CD4-positive, alpha-beta T cell treated with Interleukin-1 beta for 1 hour (primary cell): ENCODE measurements around the gene VARS1.
"Not testable (repeated sequence)": the region's sequence is repeated elsewhere in the genome, so short reads cannot be mapped to it uniquely, and the experiment has no call there.

Source experiments
- DNase-seq, 2 donors: peaks; one replicate each; pipeline ENCODE4 v3.0.0-alpha.2; 2020 to 2022

The VARS1 gene

GRCh38 chr6:31795616-31796298 is at the start of gene VARS1:
TSS of gene VARS1 (minus strand) at chr6:31795752. CDS start at chr6:31795217, 535 bp downstream.
- peak; percentile 89 to 92 for DNase-seq

DNA sequence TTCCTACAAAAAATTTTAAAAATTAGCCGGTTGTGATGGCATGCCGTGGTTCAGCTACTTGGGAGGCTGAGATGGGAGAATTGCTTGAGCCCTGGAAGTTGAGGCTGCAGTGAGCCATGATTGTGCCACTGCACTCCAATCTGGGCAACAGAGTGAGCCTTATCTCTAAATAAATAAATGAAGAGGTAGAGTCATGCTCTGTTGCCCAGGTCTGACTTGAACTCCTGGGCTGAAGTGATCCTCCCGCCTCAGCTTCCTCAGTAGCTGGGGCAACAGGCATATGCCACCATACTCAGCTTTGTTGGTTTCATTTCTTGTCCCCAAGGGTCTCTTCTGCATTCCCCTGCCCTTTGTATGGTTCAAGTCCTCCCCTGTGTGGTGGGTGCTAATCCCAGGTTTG is 49.0 kb upstream of the VARS1 start:
- DNase-seq, result no peak

GRCh38 chr6:31842053-31842452 is 46.5 kb upstream of the VARS1 start:
- no peak for DNase-seq

GRCh38 chr6:31839779-31840126 is 44.2 kb upstream of the VARS1 start:
- DNase-seq, result not testable (repeated sequence)

DNA sequence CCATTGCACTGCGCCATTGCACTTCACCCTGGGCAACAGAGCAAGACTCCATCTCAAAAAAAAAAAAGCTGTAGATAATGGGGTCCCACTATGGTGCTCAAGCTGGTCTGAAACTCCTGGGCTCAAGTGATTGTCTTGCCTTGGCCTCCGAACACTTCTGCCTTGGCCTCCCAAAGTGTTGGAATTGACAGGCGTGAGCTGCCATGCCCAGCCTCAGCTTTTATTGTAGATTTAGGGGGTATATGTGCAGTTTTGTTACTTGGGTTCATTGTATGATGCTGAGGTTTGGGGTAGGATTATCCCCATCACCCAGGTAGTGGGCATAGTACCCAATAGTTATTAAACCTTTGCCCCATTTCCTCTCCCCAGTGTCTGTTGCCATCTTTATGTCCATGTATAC is 43.4 kb upstream of the VARS1 start:
- no peak for DNase-seq

DNA sequence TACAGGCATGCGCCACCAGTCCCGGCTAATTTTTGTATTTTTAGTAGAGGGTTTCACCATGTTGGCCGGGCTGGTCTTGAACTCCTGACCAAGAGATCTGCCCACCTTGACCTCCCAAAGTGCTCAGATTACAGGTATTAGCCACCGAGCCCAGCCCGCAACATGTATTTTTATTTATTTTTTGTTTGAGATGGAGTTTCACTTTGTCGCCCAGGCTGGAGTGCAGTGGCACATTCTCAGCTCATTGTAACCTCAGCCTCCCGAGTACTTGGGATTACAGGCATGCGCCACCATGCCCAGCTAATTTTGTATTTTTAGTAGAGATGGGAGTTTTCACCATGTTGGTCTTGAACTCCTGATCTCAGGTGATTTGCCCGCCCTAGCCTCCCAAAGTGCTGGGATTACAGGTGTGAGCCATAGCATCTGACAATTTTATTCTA is 42.6 kb upstream of the VARS1 start:
- DNase-seq, result not testable (repeated sequence)

- DNase-seq, result no peak
These were observed 42.0 kb upstream of the VARS1 start for GRCh38 chr6:31837369-31838113.

- DNase-seq, result no peak
These were observed 41.2 kb upstream of the VARS1 start for GRCh38 chr6:31836474-31837368.

- no peak for DNase-seq
These were observed 40.5 kb upstream of the VARS1 start for GRCh38 chr6:31836047-31836473.

DNA sequence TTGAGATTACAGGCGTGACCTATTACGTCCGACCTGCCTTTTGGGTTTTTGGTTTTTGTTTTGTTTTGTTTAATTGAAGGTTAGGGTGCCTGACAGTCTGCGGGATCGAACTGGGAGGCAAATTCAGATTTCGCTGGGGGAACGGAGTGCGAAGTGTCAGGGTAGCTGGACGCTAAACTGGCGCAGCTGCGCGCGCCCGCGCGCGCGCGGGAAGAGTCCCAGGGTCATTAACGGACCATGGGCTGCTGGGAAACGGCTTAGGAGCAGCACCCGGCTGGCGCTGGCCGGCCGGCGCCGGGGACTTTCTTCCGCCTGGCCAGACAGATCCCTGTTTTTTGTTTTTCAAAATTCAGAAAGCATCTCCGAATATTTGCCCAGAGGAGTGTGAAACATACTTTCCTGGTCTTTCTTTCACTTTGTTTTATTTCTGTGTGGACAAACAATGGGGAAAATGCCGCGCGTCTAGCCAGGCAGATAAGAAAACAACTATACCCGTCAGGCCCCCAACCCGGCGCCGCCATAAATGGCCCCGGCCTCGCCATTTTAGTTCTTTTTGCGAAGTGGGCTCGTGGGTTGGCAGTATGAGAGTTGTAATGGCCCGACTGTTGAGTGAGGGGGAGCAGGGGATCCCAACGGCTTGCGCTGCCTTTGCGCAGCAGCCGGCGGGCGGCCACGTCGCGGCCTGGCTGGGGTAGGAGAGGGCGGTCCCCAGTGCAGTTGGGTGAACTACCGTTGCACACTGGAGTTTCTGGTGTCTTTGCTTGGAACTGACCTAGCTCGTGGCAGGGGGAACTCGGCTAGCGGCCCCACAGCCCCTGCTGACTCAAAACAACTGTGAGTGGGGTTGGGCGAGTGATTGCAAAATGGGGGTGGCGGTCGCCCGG is 39.1 kb upstream of the VARS1 start:
- peak; percentile 78 to 85 for DNase-seq

- DNase-seq, result peak in 1 of 2 donors; percentile 59
These were observed 36.0 kb upstream of the VARS1 start for GRCh38 chr6:31831350-31832215.

DNA sequence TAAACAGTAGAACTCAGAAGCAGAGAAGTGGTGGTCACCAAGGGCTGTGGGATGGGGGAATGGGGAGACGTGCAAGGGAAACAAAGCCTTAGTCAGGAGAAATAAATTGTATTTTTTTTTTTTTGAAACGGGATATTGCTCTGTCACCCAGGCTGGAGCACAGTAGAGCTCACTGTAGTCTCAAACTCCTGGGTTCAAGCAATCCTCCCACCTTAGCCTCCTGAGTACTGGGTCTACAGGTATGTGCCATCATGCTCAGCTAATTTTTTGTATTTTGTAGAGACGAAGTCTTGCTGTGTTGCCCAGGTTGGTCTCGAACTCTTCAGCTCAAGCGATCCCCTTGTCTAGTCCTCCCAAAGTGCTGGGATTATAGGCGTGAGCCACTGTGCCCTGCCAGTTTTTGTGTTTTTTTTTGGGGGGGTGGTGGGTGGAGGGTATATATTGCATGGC is 35.4 kb upstream of the VARS1 start:
- peak in 1 of 2 donors; percentile 37 for DNase-seq

- DNase-seq, result peak in 1 of 2 donors; percentile 60
These were observed 34.2 kb upstream of the VARS1 start for GRCh38 chr6:31829633-31830283.

- peak; percentile 91 to 96 for DNase-seq
These were observed 31.9 kb upstream of the VARS1 start, which contains the start of gene HSPA1B for GRCh38 chr6:31827286-31828079. TSS of gene HSPA1B (plus strand) at chr6:31827738. CDS start at chr6:31827951, 213 bp downstream.

GRCh38 chr6:31826793-31827285 is 31.3 kb upstream of the VARS1 start:
- no peak for DNase-seq

- DNase-seq, result no peak
These were observed 30.0 kb upstream of the VARS1 start for GRCh38 chr6:31825553-31825952.

- not testable (repeated sequence) for DNase-seq
These were observed 28.1 kb upstream of the VARS1 start for GRCh38 chr6:31823592-31824196.

GRCh38 chr6:31822036-31822821 is 26.7 kb upstream of the VARS1 start:
- DNase-seq, result peak; percentile 77 to 79
